ENCODE data around the gene THEMIS2. TPM values are rescaled to one million over a fixed set of nuclear protein-coding genes. Genes with fewer than 3 reads are reported as not detected.

Gene THEMIS2
- total RNA-seq, 1 donor, result 1.2 TPM

DNA sequence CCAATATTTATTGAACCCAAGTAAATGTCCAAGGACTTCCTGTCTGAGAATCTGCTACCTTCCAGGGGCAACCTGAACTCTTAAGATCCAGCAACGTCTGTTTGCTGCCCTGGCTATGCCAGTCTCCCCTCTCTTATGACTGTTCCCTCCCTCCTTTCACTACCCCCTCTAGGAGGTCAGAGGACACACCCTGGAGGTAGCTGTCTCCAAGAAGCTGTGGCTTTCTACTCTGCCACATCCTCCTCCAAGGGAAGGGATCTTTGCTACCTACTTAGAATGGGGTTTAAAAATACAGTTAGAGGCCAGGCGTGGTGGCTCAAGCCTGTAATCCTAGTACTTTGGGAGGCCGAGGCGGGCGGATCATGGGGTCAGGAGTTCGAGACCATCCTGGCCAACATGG lies 58.8 kb downstream of the THEMIS2 start:
- TF ChIP-seq, protein P1, sequence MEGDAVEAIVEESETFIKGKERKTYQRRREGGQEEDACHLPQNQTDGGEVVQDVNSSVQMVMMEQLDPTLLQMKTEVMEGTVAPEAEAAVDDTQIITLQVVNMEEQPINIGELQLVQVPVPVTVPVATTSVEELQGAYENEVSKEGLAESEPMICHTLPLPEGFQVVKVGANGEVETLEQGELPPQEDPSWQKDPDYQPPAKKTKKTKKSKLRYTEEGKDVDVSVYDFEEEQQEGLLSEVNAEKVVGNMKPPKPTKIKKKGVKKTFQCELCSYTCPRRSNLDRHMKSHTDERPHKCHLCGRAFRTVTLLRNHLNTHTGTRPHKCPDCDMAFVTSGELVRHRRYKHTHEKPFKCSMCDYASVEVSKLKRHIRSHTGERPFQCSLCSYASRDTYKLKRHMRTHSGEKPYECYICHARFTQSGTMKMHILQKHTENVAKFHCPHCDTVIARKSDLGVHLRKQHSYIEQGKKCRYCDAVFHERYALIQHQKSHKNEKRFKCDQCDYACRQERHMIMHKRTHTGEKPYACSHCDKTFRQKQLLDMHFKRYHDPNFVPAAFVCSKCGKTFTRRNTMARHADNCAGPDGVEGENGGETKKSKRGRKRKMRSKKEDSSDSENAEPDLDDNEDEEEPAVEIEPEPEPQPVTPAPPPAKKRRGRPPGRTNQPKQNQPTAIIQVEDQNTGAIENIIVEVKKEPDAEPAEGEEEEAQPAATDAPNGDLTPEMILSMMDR (IDR thresholded peaks at IDR 0.05; ENCODE audit: insufficient read depth, low read length), result no peak
- DNase-seq (ENCODE audit: low read depth), result no peak
- H3K4me3 ChIP-seq (ENCODE audit: low read depth, low read length), result no peak overlapping the region

DNA sequence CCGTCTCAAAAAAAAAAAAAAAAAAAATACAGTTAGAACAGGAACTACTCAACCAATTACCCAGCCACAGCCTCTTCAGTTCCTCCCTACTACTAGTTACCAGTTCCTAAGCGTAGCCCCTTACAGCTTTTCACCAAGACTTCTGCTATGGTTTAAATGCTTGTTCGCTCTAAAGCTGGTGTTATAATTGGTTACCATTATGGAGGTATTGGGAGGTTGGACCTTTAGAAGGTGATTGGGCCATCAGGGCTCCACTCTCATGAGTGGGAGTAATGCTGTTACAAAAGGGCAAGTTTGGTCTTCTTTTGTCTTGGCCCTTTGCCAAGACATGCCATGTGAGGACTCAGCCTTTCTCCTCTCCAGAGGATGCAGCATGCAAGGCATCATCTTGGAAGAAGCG lies 59.4 kb downstream of the THEMIS2 start:
- H3K4me3 ChIP-seq (ENCODE audit: low read depth, low read length), result no peak overlapping the region
- no peak for DNase-seq (ENCODE audit: low read depth)
- TF ChIP-seq, protein P1 (IDR thresholded peaks at IDR 0.05; ENCODE audit: insufficient read depth, low read length), result no peak

DNA sequence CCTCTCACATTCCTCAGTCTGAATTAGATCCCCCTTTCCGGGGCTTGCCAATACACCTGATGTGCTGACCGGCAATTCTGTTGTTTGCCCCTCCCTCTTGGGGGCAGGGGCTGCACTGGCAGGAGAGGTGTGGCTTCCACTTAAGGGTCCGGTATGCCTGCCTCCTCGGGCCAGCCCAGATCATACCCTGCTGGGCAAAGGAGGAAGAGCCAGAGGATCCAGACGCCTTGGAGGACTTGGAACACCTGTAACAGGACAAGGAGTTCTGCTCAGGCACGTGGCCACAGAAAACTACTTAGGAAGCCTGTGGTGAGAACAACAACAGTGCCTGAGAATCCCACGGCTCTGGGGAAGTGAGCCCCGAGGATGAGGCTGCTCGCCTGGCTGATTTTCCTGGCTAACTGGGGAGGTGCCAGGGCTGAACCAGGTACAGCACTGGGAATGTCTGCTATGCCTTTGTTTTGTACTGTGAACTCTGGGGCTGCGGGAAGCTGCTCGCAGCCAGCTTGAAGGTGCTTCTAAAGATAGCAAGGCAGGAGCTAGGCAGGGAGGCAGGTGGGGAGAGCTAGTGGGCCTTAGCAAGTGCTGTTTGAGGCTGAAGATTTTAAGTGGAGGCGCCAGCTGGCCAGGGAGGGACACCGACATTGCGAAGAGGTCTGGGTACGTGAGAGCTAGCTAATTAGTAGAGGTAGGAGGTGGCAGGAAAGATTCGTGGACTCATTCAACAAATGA lies 62.6 kb downstream of the THEMIS2 start, which contains the start of gene SMPDL3B:
TSS of gene SMPDL3B (plus strand) at position 183 of the 732 bp plus-strand sequence. CDS start at position 367, 184 bp downstream.
- DNase-seq (ENCODE audit: low read depth), result no peak
- TF ChIP-seq, protein P1 (IDR thresholded peaks at IDR 0.05; ENCODE audit: insufficient read depth, low read length), result no peak
- H3K4me3 ChIP-seq (ENCODE audit: low read depth, low read length), result no peak within 1 kb of the TSS

DNA sequence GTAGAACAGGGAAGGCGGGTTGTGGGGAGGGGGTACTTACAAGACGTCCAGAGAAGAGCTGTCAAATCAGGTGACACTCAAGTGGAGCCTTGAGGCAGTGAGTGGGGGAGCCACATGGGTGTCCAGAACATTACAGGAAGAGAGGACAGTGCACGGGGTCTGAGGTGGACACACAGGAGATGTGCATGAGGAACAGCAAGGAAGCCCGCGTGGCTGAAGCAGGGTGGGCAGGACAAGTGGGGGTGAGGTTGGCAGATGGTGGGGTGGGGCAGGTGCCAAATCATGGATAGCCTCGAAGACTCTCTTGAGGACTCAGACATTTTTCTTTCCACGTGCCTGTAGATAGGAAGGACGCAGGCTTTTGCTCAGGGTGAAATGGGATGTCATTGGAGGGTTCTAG lies 63.4 kb downstream of the THEMIS2 start:
- no peak for DNase-seq (ENCODE audit: low read depth)
- H3K4me3 ChIP-seq (ENCODE audit: low read depth, low read length), result no peak overlapping the region
- TF ChIP-seq, protein P1 (IDR thresholded peaks at IDR 0.05; ENCODE audit: insufficient read depth, low read length), result no peak

Small RNAs within 50 kb of the gene (small RNA-seq; reads per million reads assigned to genes)
- gene RNU6-1245P (not detected), gene SCARNA1 (6,028 reads per million, percentile 100 among the genes with 10 or more reads in this experiment)

Other genes with a start within 250 kb of the THEMIS2 start
- gene FGR, start 237.4 kb upstream of the THEMIS2 start, total RNA-seq (ENCODE audit: low replicate concordance), result 0.18 TPM in 1 of 2 replicates, not detected in the other
- 64.7 and 194 TPM in 2 replicates for gene IFI6, start 200.4 kb upstream of the THEMIS2 start, total RNA-seq (ENCODE audit: low replicate concordance)
- 15.6 and 21.1 TPM in 2 replicates for gene FAM76A, start 146.6 kb upstream of the THEMIS2 start, total RNA-seq (ENCODE audit: low replicate concordance)
- 57.6 and 79.6 TPM in 2 replicates for gene STX12, start 99.3 kb upstream of the THEMIS2 start, total RNA-seq (ENCODE audit: low replicate concordance)
- gene PPP1R8, start 41.8 kb upstream of the THEMIS2 start, total RNA-seq (ENCODE audit: low replicate concordance), result 23.0 and 35.2 TPM in 2 replicates
- gene RPA2, start 42.0 kb downstream of the THEMIS2 start, total RNA-seq (ENCODE audit: low replicate concordance), result 12.7 and 42.1 TPM in 2 replicates
- gene SMPDL3B, start 62.5 kb downstream of the THEMIS2 start, total RNA-seq (ENCODE audit: low replicate concordance), result 0.09 TPM in 1 of 2 replicates, not detected in the other
- gene XKR8, start 87.4 kb downstream of the THEMIS2 start, total RNA-seq (ENCODE audit: low replicate concordance), result 4.9 and 5.9 TPM in 2 replicates
- gene EYA3, start 216.1 kb downstream of the THEMIS2 start, total RNA-seq (ENCODE audit: low replicate concordance), result 12.3 and 21.9 TPM in 2 replicates

Measured in fibroblast of the aortic adventitia (primary cell).